SK-N-SH treated with all-trans-retinoic acid at 6 μM for 48 hours (cell line): ENCODE data around the gene UNC13B.

Experiments used
- ATAC-seq: fragments of 200-7000 bp; cut with Tn5 transposase; 3 replicates; pipeline ENCODE4 v1.9.1; 2020; ENCODE audit warnings: mild to moderate bottlenecking, moderate library complexity
- ARNTL ChIP-seq: fragments of 450-650 bp; formaldehyde crosslinking; IDR thresholded peaks from 2 replicates; pipeline ENCODE4 v1.5.0; 2020; ENCODE audit warnings: low read depth, mild to moderate bottlenecking, moderate library complexity, borderline replicate concordance
- BACH2 ChIP-seq: fragments of 250-450 bp; sonication (Bioruptor Pico); IDR thresholded peaks from 2 replicates; pipeline ENCODE4 v1.9.0; 2021; ENCODE audit warnings: mild to moderate bottlenecking, borderline replicate concordance
- CREB5 ChIP-seq: fragments of 250-450 bp; sonication (Bioruptor Pico); IDR thresholded peaks from 2 replicates; pipeline ENCODE4 v1.5.1; 2020; ENCODE audit warnings: low read depth, mild to moderate bottlenecking, moderate library complexity
- CSDC2 ChIP-seq: fragments of 250-450 bp; sonication (Bioruptor Pico); IDR thresholded peaks from 2 replicates; pipeline ENCODE4 v1.5.0; 2020; ENCODE audit warnings: mild to moderate bottlenecking, moderate library complexity
- ESRRG ChIP-seq: fragments of 250-450 bp; sonication (Bioruptor Pico); IDR thresholded peaks from 2 replicates; pipeline ENCODE4 v1.6.1; 2021; ENCODE audit warnings: mild to moderate bottlenecking
- GLIS3 ChIP-seq: fragments of 250-450 bp; sonication (Bioruptor Pico); IDR thresholded peaks from 2 replicates; pipeline ENCODE4 v1.5.0; 2020; ENCODE audit warnings: mild to moderate bottlenecking, moderate library complexity
- ISL1 ChIP-seq: fragments of 250-450 bp; sonication (Bioruptor Pico); IDR thresholded peaks from 2 replicates; pipeline ENCODE4 v2.1.2; 2022; ENCODE audit warnings: mild to moderate bottlenecking, moderate library complexity
- OSR1 ChIP-seq: fragments of 250-450 bp; sonication (Bioruptor Pico); IDR thresholded peaks from 2 replicates; pipeline ENCODE4 v1.8.0; 2022; ENCODE audit warnings: moderate library complexity, mild to moderate bottlenecking, inconsistent platforms
- POU6F1 ChIP-seq: fragments of 250-450 bp; sonication (Bioruptor Pico); IDR thresholded peaks from 2 replicates; pipeline ENCODE4 v1.8.0; 2021; ENCODE audit warnings: low read depth, mild to moderate bottlenecking, moderate library complexity, borderline replicate concordance
- PPARA ChIP-seq: fragments of 250-450 bp; sonication (Bioruptor Pico); IDR thresholded peaks from 2 replicates; pipeline ENCODE4 v1.5.0; 2020; ENCODE audit warnings: mild to moderate bottlenecking, borderline replicate concordance
- RARB ChIP-seq: fragments of 250-450 bp; sonication (Bioruptor Pico); IDR thresholded peaks from 2 replicates; pipeline ENCODE4 v1.8.0; 2021; ENCODE audit warnings: mild to moderate bottlenecking, moderate library complexity
- SNAI2 ChIP-seq: fragments of 250-450 bp; sonication (Bioruptor Pico); IDR thresholded peaks from 2 replicates; pipeline ENCODE4 v1.5.0; 2020; ENCODE audit warnings: mild to moderate bottlenecking, moderate library complexity
- TCF4 ChIP-seq: fragments of 250-450 bp; sonication (Bioruptor Pico); IDR thresholded peaks from 2 replicates; pipeline ENCODE4 v1.8.0; 2021; ENCODE audit warnings: mild to moderate bottlenecking, moderate library complexity, borderline replicate concordance
- TOX ChIP-seq: fragments of 250-450 bp; sonication (Bioruptor Pico); IDR thresholded peaks from 2 replicates; pipeline ENCODE4 v1.8.0; 2021; ENCODE audit warnings: mild to moderate bottlenecking, moderate library complexity, borderline replicate concordance
- ZC3H10 ChIP-seq: fragments of 250-450 bp; sonication (Bioruptor Pico); IDR thresholded peaks from 2 replicates; pipeline ENCODE4 v1.5.1; 2021; ENCODE audit warnings: mild to moderate bottlenecking, moderate library complexity
- ZFP3 ChIP-seq: fragments of 250-450 bp; sonication (Bioruptor Pico); IDR thresholded peaks from 2 replicates; pipeline ENCODE4 v1.5.0; 2020; ENCODE audit warnings: mild to moderate bottlenecking, moderate library complexity
- ZFP30 ChIP-seq: fragments of 450-650 bp; formaldehyde crosslinking; IDR thresholded peaks from 2 replicates; pipeline ENCODE4 v1.5.0; 2022; ENCODE audit warnings: mild to moderate bottlenecking, moderate library complexity
- ZNF565 ChIP-seq: fragments of 450-650 bp; formaldehyde crosslinking; conservative IDR thresholded peaks from 2 replicates; pipeline ENCODE4 v1.5.0; 2020; ENCODE audit warnings: low read depth, mild to moderate bottlenecking, moderate library complexity
- ZNF70 ChIP-seq: fragments of 450-650 bp; formaldehyde crosslinking; IDR thresholded peaks from 2 replicates; pipeline ENCODE4 v1.5.0; 2020; ENCODE audit warnings: mild to moderate bottlenecking, moderate library complexity
- ZNF8 ChIP-seq: fragments of 450-650 bp; formaldehyde crosslinking; IDR thresholded peaks from 2 replicates; pipeline ENCODE4 v1.5.0; 2020; ENCODE audit warnings: mild to moderate bottlenecking, moderate library complexity
- TF ChIP-seq, protein P1 (sequence below): fragments of 250-450 bp; sonication (Bioruptor Pico); IDR thresholded peaks from 2 replicates; pipeline ENCODE4 v1.5.1; 2021; ENCODE audit warnings: mild to moderate bottlenecking, moderate library complexity
- TF ChIP-seq, protein P2 (sequence below): fragments of 250-450 bp; sonication (Bioruptor Pico); IDR thresholded peaks from 2 replicates; pipeline ENCODE4 v1.5.0; 2020; ENCODE audit warnings: mild to moderate bottlenecking, moderate library complexity

UNC13B gene

DNA sequence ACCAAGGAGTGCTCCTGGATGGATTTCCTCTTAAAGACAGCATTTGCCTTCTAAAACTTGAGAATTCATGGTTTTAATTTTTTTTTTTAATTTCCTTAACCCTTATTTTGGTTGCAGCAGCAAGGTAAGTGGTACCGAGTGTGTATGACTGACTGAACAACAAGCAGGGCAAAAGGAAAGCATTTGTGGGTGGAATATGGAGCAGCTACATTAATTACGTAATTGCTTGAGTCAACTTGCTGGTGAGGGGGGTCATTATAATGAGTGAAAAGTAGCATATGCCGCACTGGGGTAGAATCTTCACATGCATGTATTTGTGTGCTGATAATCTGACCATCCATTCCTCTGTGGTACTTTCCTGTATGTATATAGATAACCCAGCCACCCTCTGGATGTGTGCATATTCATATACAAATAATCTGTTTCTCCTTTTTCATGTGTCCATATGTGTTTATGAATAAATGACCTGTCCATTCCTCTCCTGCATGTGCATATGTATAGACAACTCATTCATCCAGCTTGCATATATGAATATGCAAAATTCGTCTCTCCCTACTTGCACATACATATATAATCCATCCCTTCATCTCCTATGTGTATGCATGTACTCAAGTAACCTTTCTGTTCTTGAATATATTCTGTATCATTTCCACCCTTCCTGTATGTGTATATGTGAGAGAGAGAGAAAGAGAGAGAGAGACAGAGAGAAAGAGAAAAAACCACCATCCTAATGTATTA lies 180.6 kb downstream of the UNC13B start:
- ATAC-seq = no peak
- TF ChIP-seq RARB (no peak), SNAI2 (CRISPR knock-in tag) (no peak), ZFP30 (CRISPR knock-in tag) (no peak), ZNF70 (CRISPR knock-in tag) (no peak), ZC3H10 (CRISPR knock-in tag) (no peak), ARNTL (CRISPR knock-in tag) (no peak), BACH2 (CRISPR knock-in tag) (no peak), POU6F1 (CRISPR knock-in tag) (no peak), PPARA (no peak), TCF4 (CRISPR knock-in tag) (no peak), TOX (CRISPR knock-in tag) (no peak)
- TF ChIP-seq, protein P1, sequence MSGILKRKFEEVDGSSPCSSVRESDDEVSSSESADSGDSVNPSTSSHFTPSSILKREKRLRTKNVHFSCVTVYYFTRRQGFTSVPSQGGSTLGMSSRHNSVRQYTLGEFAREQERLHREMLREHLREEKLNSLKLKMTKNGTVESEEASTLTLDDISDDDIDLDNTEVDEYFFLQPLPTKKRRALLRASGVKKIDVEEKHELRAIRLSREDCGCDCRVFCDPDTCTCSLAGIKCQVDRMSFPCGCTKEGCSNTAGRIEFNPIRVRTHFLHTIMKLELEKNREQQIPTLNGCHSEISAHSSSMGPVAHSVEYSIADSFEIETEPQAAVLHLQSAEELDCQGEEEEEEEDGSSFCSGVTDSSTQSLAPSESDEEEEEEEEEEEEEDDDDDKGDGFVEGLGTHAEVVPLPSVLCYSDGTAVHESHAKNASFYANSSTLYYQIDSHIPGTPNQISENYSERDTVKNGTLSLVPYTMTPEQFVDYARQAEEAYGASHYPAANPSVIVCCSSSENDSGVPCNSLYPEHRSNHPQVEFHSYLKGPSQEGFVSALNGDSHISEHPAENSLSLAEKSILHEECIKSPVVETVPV (CRISPR knock-in tag) = no peak
- TF ChIP-seq, protein P2, sequence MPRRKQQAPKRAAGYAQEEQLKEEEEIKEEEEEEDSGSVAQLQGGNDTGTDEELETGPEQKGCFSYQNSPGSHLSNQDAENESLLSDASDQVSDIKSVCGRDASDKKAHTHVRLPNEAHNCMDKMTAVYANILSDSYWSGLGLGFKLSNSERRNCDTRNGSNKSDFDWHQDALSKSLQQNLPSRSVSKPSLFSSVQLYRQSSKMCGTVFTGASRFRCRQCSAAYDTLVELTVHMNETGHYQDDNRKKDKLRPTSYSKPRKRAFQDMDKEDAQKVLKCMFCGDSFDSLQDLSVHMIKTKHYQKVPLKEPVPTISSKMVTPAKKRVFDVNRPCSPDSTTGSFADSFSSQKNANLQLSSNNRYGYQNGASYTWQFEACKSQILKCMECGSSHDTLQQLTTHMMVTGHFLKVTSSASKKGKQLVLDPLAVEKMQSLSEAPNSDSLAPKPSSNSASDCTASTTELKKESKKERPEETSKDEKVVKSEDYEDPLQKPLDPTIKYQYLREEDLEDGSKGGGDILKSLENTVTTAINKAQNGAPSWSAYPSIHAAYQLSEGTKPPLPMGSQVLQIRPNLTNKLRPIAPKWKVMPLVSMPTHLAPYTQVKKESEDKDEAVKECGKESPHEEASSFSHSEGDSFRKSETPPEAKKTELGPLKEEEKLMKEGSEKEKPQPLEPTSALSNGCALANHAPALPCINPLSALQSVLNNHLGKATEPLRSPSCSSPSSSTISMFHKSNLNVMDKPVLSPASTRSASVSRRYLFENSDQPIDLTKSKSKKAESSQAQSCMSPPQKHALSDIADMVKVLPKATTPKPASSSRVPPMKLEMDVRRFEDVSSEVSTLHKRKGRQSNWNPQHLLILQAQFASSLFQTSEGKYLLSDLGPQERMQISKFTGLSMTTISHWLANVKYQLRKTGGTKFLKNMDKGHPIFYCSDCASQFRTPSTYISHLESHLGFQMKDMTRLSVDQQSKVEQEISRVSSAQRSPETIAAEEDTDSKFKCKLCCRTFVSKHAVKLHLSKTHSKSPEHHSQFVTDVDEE (CRISPR knock-in tag) = no peak

DNA sequence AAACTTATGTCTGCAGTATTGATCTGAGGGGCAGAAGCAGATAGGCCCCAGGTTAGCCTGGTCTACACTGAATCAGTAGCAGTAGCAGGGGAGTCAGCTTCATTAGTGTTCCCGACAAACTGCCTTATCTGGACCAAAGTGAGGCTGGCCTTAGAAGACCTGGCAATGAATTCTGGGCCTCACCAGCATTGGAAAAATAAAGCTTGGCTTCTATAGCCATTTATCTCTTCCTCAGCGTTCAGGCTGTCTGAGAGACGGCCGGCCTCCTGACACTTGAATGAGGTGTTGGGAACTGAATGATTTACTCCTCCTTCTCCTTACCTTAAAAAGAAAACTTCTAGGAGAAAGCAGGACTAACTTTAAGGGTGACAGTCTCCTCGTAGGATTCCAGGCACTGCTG lies 186.3 kb downstream of the UNC13B start:
- TF ChIP-seq, protein P1 (CRISPR knock-in tag) = no peak
- TF ChIP-seq ISL1 (CRISPR knock-in tag) = no peak
- TF ChIP-seq ZFP30 (CRISPR knock-in tag) = no peak
- TF ChIP-seq ZFP3 (CRISPR knock-in tag) = no peak
- TF ChIP-seq, protein P2 (CRISPR knock-in tag) = no peak
- no peak for TF ChIP-seq RARB
- TF ChIP-seq ZNF70 (CRISPR knock-in tag) = no peak
- TF ChIP-seq CSDC2 = no peak
- TF ChIP-seq ZNF8 (CRISPR knock-in tag) = no peak
- no peak for TF ChIP-seq ESRRG
- TF ChIP-seq CREB5 (CRISPR knock-in tag) = no peak
- TF ChIP-seq POU6F1 (CRISPR knock-in tag) = no peak
- no peak for TF ChIP-seq ZNF565 (CRISPR knock-in tag)
- TF ChIP-seq SNAI2 (CRISPR knock-in tag) = no peak
- no peak for TF ChIP-seq ZC3H10 (CRISPR knock-in tag)
- TF ChIP-seq GLIS3 (CRISPR knock-in tag) = no peak
- no peak for TF ChIP-seq OSR1 (CRISPR knock-in tag)
- no peak for TF ChIP-seq TOX (CRISPR knock-in tag)
- ATAC-seq = no peak
